C4-2B (cell line): ENCODE measurements around the gene CHURC1.

Experiments
- ZFX ChIP-seq: fragments of 450-650 bp; IDR thresholded peaks from 2 replicates; pipeline ENCODE4 v1.6.1; 2017
- TF ChIP-seq, protein P1 (sequence below): fragments of 450-650 bp; conservative IDR thresholded peaks from 2 replicates; pipeline ENCODE4 v1.5.1; 2017; ENCODE audit warnings: mild to moderate bottlenecking

DNA sequence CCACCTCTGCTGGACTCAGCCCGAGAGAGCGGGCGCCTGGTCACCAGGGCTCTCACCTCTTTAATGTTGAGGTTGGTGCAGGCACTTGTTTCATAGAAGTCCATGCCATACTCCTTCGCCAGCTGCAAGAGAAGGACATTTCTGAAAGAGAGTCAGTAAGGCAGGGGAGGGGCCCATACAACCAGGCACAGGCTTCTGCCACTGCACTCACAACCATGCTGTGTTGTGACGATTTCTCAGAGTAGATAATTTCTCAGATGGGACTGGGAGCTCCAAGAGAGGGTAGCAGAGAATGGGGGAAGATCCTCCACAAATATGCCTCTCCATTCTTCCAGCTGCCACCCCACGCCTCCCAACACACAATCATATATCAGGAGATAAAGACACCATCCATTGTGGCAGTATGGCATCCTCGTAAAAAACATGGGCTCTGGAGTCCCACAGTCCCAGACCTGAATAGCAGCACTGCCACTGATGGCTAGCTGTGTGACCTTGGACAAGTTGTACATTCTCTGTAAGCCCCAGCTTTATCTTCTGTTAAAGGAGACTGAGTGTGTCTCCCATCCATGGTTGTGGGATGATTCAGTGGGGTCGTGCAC is 34.5 kb downstream of the CHURC1 start:
- TF ChIP-seq, protein P1, sequence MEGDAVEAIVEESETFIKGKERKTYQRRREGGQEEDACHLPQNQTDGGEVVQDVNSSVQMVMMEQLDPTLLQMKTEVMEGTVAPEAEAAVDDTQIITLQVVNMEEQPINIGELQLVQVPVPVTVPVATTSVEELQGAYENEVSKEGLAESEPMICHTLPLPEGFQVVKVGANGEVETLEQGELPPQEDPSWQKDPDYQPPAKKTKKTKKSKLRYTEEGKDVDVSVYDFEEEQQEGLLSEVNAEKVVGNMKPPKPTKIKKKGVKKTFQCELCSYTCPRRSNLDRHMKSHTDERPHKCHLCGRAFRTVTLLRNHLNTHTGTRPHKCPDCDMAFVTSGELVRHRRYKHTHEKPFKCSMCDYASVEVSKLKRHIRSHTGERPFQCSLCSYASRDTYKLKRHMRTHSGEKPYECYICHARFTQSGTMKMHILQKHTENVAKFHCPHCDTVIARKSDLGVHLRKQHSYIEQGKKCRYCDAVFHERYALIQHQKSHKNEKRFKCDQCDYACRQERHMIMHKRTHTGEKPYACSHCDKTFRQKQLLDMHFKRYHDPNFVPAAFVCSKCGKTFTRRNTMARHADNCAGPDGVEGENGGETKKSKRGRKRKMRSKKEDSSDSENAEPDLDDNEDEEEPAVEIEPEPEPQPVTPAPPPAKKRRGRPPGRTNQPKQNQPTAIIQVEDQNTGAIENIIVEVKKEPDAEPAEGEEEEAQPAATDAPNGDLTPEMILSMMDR = no peak
- TF ChIP-seq ZFX = no peak
